Suppressor macrophage treated with lipopolysaccharide for 4 hours (primary cell): ENCODE measurements around the gene LRRC61.

Source experiments
- DNase-seq: peaks from one replicate; pipeline ENCODE4 v3.0.0-alpha.2; 2020

Gene LRRC61

DNA sequence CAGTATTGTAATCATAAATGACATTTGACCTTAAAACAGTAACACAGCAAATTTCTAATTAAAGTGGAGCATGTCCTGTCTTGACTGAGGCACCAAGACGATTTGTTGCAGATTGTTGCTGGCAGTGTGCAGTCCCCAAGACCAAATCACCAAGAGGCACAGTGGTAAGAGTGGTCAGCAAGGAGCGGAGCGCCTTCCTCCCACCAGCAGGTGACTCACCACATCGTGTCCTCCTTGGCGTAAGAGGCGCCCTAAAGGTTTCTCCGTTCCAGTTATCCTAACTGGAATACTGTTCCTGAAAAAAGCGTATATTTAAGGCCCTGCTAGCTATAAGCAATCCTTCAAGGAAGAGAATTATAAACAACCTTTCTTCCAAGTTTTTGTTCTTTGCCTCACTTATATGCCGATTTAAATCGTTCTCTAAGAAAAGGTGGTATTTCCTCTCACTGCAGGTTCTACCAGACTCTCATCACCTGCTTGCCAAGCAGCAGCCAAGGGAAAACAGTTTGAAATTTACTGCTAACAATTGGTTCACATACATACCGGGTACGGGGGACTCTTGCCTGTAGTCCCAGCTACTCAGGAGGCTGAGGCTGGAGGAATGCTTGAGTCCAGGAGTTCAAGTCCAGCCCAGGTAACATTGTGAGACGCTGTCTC, 34.7 kb downstream of the LRRC61 start:
- DNase-seq = no peak

DNA sequence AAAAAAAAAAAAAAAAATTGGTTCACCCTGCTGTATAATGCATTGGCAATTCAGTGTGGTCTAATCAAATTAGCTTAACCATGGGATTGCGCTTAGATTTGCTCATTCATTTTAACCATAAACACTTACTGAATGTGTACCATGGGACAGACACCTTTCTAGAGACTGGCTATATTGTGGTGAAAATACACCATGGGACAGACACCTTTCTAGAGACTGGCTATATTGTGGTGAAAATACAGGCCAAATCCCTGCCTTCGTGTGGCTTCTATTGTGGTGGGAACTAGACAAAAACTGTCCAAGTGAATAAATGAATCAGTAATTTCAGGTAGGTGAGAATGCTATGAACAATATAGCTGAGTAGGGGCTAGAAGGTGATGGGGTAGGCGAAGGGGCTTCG, 35.3 kb downstream of the LRRC61 start:
- DNase-seq = no peak

DNA sequence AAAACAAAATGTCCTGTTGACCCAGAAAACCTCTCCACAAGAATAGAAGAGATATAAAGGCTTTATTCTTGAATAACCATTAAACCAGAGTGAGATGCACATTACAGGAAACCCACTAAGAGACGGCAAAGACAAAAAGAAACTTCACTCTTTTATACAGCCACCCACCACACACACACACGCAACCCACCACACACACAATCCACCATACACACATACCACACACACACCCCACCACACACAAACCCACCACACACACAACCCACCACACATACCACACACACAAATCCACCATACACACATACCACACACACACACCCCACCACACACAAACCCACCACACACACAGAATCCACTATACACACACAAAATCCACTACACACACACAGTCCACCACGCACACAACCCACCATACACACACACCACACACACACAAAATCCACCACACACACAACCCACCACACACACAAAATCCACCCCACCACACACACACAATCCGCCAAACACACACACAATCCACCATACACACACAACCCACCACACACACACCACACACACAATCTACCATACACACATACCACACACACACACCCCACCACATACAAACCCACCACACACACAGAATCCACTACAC, 36.0 kb downstream of the LRRC61 start:
- no peak for DNase-seq

DNA sequence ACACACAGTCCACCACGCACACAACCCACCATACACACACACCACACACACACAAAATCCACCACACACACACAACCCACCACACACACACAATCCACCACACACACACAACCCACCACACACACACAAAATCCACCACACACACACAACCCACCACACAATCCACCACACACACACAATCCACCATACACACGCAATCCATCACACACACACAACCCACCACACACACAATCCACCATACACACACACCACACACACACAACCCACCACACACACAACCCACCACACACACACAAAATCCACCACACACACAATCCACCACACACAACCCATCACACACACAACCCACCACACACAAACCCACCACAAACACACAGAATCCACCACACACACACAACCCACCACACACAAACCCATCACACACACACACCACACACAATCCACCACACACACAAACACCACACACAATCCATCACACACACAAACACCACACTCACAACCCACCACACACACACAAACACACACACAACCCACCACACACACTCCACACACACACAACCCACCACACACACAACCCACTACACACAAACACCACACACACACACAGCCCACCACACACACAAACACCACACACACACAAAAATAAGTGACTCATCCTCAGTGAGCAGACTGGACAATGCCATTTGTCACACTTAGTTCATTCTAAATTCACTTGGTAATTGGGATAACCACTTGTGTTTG, 36.6 kb downstream of the LRRC61 start:
- DNase-seq = no peak

DNA sequence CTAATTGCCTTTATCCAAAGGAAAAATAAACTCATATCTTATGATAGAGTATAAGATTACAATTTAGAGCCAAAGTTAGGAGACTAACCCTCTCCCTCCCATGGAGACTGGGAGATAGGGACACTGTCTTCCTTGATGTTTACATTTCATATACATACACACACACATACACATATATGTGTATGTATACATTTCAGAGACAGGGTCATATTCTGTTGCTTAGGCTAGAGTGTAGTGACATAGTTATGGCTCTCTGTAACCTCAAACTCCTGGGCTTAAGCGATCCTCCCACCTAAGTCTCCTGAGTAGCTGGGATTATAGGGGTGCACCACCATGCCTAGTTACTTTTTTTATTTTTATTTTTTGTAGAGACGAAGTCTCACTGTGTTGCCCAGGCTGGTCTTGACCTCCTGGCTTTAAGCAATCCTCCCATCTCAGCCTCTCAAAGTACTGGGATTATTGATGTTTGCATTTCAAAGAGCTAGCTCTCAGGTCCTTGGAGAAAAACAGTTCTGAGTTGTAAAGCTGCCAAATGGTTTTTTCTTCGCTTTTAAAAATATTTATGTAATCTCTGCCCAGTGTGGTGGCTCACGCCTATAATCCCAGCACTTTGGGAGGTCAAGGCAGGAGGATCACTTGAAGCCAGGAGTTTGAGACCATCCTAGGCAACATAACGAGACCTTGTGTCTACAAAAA, 37.4 kb downstream of the LRRC61 start:
- no peak for DNase-seq

DNA sequence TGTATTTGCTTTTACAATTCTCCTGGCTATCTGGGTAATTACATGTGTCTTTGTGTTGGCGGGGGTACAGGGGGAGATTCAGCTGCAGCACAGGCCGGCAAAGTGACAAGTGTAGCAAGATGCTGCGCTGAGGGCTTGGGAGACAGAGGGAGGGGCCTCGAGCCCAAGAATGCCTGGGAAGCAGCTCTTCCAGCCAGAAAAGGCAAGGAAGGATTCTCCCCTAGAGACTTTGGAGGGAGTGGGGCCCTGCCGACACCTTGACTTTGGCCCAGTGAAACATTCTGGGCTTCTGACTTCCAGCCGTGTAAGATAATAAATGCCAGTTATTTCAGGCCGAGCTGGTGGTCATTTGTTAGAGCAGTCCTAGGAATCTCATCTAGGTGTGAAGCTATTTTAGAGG, 38.2 kb downstream of the LRRC61 start:
- DNase-seq = no peak

DNA sequence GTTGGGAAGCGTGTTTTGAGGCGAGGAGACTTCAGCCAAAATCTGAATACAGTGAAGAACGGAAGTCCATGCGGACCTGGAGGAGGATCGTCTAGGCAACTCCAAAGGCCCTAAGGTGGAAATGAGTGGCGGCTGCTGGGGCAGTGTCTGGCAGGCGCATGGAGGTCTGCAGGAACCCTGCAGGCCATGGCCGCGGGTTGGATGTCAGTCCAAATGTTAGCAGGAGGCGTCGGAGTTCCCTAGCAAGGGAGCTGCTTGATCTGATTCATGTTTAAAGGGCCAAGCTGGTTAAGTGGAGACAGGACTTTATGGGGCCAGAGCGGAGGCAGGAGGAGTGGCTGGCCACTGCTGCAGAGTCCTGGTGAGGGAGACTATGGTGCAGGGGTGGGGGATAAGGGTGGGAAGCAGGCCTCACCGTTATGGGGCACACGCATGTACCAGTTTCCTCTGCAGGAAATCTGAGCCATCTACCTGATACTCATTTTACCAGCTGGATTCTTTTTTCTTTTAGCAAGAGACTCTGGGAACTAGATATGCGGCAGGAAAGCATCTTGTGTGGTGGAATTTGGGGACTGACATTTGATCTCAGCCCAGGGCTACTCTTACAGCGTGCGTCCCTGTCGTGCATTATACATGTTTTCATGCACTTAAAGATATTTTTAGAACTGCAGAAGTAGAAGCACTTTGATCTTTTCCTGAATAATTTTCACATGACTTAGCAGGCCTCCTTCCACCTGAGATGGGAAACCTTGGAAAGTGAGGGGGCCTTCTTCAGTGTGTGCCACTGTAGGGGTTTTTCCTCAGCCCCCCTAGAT, 38.9 kb downstream of the LRRC61 start:
- DNase-seq = no peak

DNA sequence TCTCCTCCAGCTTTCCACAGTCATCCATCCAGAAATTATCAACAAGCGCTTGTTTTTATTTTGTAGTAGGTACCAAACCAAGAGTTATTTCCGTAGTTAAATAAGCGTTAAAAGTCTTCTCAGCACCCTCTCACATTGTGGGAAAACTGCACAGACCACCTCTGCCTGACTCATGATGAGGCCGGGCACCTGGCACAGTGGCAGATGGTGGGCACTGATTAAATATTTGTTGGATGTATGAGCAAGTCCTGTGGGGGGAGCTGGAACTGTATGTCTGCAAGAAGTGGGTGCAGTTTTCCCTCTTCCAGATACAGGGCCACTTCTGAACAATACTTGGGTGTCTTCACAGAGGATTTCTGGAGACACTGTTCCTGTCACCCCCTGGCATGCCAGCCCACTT, 40.2 kb downstream of the LRRC61 start:
- DNase-seq = no peak

DNA sequence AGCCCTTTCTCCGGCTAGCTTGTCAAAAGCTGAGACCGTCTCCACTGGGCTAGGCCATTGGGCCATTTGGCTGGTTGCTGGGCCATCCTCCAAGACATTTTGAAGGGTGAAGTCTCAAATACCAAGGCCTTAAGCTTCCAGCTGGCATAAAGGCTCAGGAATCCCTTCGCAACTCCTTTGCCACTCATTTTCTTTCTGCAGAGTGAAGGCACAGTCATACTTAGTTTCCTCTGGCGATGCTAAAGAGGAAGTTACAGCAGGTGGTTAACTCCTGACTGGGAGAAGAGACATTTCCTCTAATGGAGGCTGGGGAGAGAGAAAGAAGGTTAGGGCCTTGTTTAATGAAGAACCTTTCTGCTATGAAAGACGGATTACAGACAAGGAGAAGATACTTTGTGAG, 40.7 kb downstream of the LRRC61 start:
- peak; percentile 83 for DNase-seq

DNA sequence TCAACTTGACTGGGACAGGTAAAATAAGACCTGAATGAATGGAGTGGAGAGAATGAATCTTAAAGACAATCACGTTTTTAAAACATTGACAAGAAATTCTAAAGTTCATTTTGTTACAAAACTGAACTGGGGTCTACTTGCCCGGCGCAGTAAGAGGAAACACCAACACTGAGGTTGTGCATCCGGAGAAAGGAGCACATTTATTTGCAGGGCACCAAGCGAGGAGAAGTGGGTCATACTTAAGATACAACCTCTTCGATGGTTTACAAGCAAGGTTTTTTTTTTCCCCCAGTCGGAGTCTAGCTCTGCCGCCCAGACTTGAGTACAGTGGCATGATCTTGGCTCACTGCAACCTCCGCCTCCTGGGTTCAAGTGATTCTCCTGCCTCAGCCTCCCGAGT, 42.0 kb downstream of the LRRC61 start:
- no peak for DNase-seq

DNA sequence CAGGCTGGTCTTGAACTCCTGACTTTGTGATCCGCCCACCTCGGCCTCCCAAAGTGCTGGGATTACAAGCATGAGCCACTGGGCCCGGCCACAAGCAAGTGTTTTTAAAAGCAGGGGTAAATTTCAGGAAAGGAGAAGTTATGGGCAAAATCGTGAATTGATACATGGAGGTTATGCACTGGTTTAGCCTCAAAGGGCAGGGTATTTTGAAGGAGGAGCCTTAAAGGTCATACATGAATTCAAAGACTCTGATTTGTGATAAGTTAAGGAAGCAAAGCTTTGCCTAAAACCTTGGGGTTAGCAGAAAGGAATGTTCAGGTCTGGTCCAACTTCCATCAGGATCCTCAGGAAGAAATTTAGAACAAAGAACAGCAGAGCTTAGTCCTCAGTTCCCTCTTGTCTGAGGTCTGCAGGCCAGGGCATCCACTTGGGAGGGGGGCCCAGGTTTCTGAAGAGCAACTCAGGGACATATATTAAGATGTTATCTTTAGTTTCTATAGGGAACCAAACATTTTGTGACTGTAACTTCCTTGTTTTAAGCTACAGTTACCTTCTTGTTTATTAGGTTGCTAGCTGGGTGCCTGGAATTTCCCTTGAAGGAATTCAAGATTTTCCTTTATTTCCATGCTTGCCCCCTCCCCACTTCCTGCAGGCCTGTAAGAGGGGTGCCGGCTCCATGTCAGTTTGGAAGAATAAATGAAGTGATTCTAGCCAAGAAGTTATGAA, 42.7 kb downstream of the LRRC61 start:
- peak; percentile 62 for DNase-seq

DNA sequence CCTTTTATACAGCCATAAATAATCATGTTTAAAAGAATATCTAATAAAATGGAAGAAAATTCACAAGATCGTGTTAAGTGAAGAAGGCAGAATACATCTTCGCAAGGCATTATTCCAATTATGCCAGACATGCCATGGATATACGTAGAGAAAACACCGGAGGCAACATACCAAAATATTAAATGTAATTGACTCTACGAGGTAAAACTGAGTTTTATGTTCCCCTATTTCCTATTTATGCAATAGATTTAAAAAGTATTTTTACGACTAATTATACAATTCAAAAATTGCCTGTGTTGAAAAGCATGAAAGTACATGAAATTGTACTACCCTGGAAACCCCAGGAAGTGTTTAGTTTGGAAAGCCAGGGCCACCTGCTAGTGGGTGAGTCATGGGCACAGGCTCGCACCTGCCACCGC, 44.5 kb downstream of the LRRC61 start:
- no peak for DNase-seq

DNA sequence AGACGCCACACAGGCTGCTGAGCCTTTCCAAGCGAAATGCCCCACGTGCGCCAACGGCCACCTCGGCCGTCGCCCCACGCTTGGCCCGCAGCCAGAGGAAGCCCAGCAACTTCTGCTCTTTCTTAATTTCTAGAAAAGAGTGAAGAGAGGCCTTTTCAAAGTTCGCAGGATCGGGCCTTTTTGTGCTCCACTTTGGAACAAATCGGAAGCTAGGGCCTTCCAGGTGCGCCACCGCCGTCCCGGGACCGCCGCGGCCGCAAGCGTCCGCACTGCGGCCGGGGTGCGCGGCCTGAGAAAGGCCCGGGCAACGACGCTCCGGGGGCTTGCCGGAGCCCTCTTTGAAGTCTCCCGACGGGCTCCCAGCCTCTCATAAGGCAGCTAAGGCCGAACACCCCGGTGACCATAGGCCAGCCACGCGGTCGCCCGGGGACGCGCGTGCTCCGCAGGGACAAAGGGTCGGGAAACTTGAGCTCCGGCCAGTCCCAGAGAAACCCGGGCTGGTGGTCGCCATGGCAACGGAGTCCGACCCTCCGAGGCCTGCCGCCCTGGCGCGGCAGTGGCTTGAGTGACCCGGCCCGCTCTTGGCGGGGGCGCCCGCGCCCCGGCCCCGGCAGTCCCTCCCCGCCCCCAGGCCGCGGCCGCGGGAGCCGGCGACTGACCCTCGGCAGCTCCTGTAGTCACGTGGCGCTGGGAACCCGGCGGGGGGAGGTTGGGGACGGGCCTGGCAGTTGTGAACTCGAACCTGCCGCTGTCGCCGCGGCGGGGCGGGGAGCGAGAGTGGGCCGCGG, 45.1 kb downstream of the LRRC61 start, which contains the start of gene REPIN1:
Gene REPIN1 (plus strand): TSS at position 727 of the 788 bp plus-strand sequence. CDS start 890 bp downstream, outside the sequence.
- peak; percentile 87 for DNase-seq

DNA sequence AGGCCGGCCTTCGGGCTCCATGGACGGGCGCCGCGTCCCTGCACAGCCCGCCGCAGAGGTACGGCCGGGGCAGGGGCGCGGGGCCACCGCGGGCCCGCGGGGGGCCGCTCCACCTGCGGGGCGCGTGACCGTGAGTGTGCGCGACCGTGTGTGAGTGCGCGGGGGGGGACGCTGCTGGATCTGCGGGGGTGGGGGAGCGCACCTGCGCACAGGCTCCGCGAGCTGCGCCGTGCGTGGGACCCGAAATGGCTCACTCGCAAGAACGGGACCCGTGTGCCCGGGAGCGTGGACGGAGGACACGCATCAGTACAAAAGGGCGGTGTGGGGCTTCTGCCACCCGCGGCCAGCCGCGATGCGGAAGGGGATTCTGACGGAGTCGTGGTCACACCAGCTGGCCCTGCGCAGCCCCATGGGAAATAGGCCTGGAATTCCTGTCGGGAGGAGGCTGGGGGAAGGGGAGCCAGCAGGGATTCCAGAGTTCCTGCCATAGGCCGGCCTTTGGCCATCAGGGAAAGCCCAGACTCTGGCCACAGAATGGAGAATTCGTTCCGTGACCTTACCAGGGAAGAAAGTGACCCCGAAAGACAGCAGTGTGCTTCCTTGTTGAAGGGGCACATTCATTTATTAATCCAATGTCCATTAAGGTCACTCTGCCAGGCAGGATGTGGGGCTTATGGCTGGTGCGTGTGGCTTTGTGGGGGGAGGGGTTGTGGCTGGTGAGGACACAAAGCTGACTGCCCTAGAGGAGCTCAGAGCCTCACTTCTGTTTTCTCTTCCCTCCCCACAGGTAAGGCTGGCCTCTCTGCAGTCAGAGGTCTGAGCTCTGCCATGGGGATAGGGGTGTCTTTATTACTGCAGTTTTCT, 46.0 kb downstream of the LRRC61 start:
- DNase-seq = peak; percentile 41

DNA sequence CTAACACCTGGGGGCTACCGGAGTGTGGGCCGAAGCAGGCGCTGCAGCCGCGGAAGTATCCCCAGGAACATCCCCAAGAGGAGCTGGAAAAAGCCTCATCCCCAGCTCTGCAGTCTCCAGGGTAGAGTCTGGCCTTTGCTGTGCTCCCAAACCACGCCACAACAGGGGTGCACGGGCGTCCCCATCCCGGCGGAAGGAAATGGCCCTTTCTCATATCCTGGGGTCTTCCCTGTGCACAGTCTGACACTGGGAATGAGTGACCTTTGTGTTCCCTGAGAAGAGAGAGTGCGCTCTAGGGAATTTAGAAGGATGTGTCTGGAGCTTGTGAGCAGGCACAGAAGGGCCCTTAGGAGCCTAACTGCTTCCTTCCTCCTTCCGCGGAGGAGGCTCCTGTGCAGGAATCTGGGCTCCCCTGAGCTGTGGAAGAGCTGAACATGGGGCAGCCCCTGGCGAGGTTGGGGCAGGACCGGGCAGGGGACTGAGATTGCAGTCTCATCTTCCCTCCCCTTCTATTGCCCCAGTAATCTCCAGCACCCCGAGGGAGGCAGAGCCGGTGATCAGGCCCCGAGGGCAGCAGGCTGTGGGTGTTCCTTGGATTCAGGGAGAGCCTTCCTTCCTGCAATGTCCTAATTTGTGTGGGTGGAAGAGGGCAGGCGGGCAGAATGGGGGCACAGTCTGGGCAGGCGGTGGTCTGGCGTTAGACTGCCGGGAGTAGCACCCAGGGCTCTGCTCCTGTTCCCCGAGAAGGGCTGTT, 46.8 kb downstream of the LRRC61 start:
- DNase-seq = no peak

DNA sequence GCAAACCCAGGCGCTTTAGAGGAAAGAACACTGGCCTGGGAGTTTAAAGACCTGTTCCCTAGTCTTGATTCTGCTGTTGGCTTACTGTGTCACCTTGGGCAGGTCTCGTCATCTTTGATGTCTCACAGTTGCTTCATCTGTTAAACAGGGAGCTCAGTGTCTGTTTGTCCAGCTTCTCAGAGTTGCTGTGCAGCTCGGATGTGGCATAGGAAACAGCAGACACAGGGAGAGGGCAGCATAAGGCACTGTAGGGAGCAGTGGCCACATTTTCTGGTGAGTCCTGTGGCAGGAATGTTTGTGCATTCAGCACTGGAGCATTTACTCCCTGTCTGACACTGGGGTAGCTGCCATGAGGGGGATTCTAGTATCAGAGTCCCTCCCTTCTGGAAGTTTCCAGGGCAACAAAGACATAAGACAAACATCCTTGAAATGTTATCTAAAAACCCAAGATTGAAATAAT, 47.5 kb downstream of the LRRC61 start:
- no peak for DNase-seq

DNA sequence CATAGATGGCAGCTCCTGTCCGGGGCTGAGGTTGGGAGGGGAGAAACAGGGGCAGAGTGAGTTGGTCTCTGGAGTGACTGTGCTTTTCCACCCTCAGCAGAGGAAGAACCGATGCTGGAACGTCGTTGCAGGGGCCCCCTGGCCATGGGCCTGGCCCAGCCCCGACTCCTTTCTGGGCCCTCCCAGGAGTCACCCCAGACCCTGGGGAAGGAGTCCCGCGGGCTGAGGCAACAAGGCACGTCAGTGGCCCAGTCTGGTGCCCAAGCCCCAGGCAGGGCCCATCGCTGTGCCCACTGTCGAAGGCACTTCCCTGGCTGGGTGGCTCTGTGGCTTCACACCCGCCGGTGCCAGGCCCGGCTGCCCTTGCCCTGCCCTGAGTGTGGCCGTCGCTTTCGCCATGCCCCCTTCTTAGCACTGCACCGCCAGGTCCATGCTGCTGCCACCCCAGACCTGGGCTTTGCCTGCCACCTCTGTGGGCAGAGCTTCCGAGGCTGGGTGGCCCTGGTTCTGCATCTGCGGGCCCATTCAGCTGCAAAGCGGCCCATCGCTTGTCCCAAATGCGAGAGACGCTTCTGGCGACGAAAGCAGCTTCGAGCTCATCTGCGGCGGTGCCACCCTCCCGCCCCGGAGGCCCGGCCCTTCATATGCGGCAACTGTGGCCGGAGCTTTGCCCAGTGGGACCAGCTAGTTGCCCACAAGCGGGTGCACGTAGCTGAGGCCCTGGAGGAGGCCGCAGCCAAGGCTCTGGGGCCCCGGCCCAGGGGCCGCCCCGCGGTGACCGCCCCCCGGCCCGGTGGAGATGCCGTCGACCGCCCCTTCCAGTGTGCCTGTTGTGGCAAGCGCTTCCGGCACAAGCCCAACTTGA, 48.2 kb downstream of the LRRC61 start:
- DNase-seq = no peak

DNA sequence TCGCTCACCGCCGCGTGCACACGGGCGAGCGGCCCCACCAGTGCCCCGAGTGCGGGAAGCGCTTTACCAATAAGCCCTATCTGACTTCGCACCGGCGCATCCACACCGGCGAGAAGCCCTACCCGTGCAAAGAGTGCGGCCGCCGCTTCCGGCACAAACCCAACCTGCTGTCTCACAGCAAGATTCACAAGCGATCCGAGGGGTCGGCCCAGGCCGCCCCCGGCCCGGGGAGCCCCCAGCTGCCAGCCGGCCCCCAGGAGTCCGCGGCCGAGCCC, 48.8 kb downstream of the LRRC61 start:
- DNase-seq = no peak
